Ishikawa (cell line): Measurements from ENCODE around the gene MCU.

Experiments
- CEBPB ChIP-seq: IDR thresholded peaks from 2 replicates; pipeline ENCODE4 v1.6.1; 2012
- CREB1 ChIP-seq: IDR thresholded peaks from 2 replicates; pipeline ENCODE4 v1.6.1; 2012; ENCODE audit warnings: low read depth
- EGR1 ChIP-seq: IDR thresholded peaks from 2 replicates; pipeline ENCODE4 v1.6.1; 2012
- EP300 ChIP-seq: IDR thresholded peaks from 2 replicates; pipeline ENCODE4 v1.6.1; 2012; ENCODE audit warnings: borderline replicate concordance
- FOXM1 ChIP-seq: IDR thresholded peaks from 2 replicates; pipeline ENCODE4 v1.6.1; 2012; ENCODE audit warnings: low read depth, borderline replicate concordance
- MAX ChIP-seq: IDR thresholded peaks from 2 replicates; pipeline ENCODE4 v1.6.1; 2012
- NFIC ChIP-seq: IDR thresholded peaks from 2 replicates; pipeline ENCODE4 v1.6.1; 2012
- RAD21 ChIP-seq: IDR thresholded peaks from 2 replicates; pipeline ENCODE4 v1.6.1; 2012; ENCODE audit warnings: low read depth
- REST ChIP-seq: IDR thresholded peaks from 2 replicates; pipeline ENCODE4 v1.6.1; 2012; ENCODE audit warnings: low read depth, mild to moderate bottlenecking
- TAF1 ChIP-seq: IDR thresholded peaks from 2 replicates; pipeline ENCODE4 v1.6.1; 2012; ENCODE audit warnings: low read depth, mild to moderate bottlenecking
- TCF12 ChIP-seq: IDR thresholded peaks from 2 replicates; pipeline ENCODE4 v1.6.1; 2012; ENCODE audit warnings: low read depth
- TEAD4 ChIP-seq: IDR thresholded peaks from 2 replicates; pipeline ENCODE4 v1.6.1; 2012
- YY1 ChIP-seq: IDR thresholded peaks from 2 replicates; pipeline ENCODE4 v1.6.1; 2012; ENCODE audit warnings: low read depth
- ZBTB7A ChIP-seq: IDR thresholded peaks from 2 replicates; pipeline ENCODE4 v1.6.1; 2012; ENCODE audit warnings: low read depth
- TF ChIP-seq, protein P1 (sequence below): IDR thresholded peaks from 2 replicates; pipeline ENCODE4 v1.6.1; 2012

MCU gene

GRCh38 chr10:72679838-72680241 is 12.1 kb upstream of the MCU start:
- no peak for TF ChIP-seq TCF12
- no peak for TF ChIP-seq EP300
- TF ChIP-seq FOXM1 = no peak
- TF ChIP-seq REST = no peak
- TF ChIP-seq MAX = no peak
- no peak for TF ChIP-seq CEBPB
- TF ChIP-seq ZBTB7A = no peak
- TF ChIP-seq, protein P1, sequence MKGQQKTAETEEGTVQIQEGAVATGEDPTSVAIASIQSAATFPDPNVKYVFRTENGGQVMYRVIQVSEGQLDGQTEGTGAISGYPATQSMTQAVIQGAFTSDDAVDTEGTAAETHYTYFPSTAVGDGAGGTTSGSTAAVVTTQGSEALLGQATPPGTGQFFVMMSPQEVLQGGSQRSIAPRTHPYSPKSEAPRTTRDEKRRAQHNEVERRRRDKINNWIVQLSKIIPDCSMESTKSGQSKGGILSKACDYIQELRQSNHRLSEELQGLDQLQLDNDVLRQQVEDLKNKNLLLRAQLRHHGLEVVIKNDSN = no peak
- TF ChIP-seq TEAD4 = no peak
- no peak for TF ChIP-seq RAD21
- no peak for TF ChIP-seq YY1
- no peak for TF ChIP-seq NFIC
- TF ChIP-seq TAF1 = no peak
- TF ChIP-seq CREB1 = no peak
- TF ChIP-seq EGR1 = no peak

GRCh38 chr10:72682638-72683037 is 9.3 kb upstream of the MCU start:
- no peak for TF ChIP-seq CREB1
- TF ChIP-seq, protein P1 = no peak
- TF ChIP-seq TAF1 = no peak
- no peak for TF ChIP-seq TCF12
- TF ChIP-seq NFIC = no peak

DNA sequence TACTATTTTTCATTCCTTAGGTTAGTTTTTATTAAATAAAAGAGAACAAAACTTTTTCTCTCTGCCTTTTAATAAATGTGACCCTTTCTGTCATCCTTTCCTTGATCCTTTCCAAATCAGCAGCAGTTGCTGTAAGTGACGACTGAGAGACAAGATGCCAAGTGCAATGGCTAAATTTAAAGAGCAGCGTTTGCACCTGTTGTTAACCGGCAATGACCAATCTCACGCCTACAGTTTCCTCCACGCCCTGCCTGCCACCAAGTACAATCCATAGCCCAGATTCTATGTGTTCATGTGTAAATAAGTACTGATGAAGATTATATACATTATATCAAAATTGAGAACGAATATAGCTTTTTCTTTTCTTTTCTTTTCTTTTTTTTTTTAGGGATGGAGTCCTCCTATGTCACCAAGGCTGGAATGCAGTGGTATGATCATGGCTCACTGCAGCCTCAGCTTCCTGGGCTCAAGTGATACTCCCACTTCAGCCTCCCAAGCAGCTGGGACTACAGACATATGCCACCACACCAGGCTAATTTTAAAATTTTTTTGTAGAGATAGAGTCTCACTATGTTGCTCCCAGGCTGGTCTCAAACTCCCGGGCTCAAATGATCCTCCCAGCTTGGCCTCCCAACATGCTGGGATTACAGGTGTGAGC is 6.5 kb upstream of the MCU start:
- TF ChIP-seq RAD21 (no peak), TAF1 (no peak), YY1 (no peak), NFIC (no peak), EP300 (no peak), TEAD4 (no peak), EGR1 (no peak), FOXM1 (no peak), CEBPB (no peak)

DNA sequence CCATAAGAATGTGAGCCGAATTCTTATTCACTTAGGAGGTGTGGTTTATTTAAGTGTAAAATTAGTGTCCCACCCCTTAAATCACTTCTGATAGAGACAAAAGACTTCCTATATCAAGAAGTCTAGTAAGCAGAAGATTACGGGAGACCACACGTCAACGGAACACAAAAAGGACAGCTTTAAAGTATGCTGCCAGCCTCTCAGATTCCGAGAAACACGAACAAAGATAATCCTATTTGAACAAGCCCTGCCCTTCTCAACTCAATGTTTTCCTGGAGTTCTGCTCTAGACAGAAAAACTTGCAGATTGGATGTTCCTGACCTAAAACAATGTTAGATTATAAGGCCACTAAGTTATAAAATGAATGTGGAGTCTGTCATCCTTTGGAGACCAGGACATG is 4.9 kb upstream of the MCU start:
- TF ChIP-seq REST (no peak), RAD21 (no peak), YY1 (no peak), TAF1 (no peak), EGR1 (no peak), TEAD4 (no peak)

GRCh38 chr10:72688208-72688651 is 3.7 kb upstream of the MCU start:
- no peak for TF ChIP-seq ZBTB7A
- 0 out of 2 replicates have a peak, but pooled peaks have one; percentile 6 for TF ChIP-seq CEBPB
- no peak for TF ChIP-seq FOXM1
- no peak for TF ChIP-seq TAF1
- no peak for TF ChIP-seq MAX
- 0 out of 2 replicates have a peak, but pooled peaks have one; percentile 18 for TF ChIP-seq TCF12
- TF ChIP-seq REST = no peak
- no peak for TF ChIP-seq EGR1
- peak; percentile 64; the same call in 1 of the 2 replicates for TF ChIP-seq CREB1
- peak; percentile 91 for TF ChIP-seq TEAD4
- peak; percentile 47; the same call in 1 of the 2 replicates for TF ChIP-seq EP300
- TF ChIP-seq RAD21 = no peak
